Transverse colon (tissue), 4 donors: ENCODE measurements around the gene ZNF26. TPM values are rescaled to one million over a fixed set of nuclear protein-coding genes. Genes with fewer than 3 reads are reported as not detected.

Source experiments
- DNase-seq: peaks from one replicate; pipeline ENCODE4 v3.0.0-alpha.2; 2019
- H3K27ac ChIP-seq, 4 donors: fragments of 200-600 bp; sonication (generic); 2 replicates each; pipeline ENCODE4 v1.5.1; 2016 to 2018; ENCODE audit warnings: inconsistent platforms in 4 of 4
- H3K27me3 ChIP-seq: fragments of 200-600 bp; sonication (generic); 2 replicates; pipeline ENCODE4 v1.5.1; 2017; ENCODE audit warnings: inconsistent platforms
- H3K36me3 ChIP-seq, 4 donors: fragments of 200-600 bp; sonication (generic); 2 replicates each; pipeline ENCODE4 v1.5.1; 2017 to 2019; ENCODE audit warnings: inconsistent platforms in 4 of 4
- H3K4me1 ChIP-seq, 4 donors: fragments of 200-600 bp; sonication (generic); 2 replicates each; pipeline ENCODE4 v1.5.1; 2017 to 2020; ENCODE audit warnings: inconsistent platforms in 4 of 4
- H3K4me3 ChIP-seq, 4 donors: fragments of 200-600 bp; sonication (generic); 1 replicate in 1 of 4; 2 replicates in 3 of 4; pipeline versions ENCODE4 v1.5.1 to v1.6.1; 2017 to 2019; ENCODE audit warnings: inconsistent platforms in 4 of 4
- H3K9me3 ChIP-seq, 2 donors: fragments of 200-600 bp; sonication (generic); 2 replicates each; pipeline ENCODE4 v1.5.1; 2017 to 2019; ENCODE audit warnings: inconsistent platforms in 2 of 2
- EP300 ChIP-seq: sonication (generic); formaldehyde crosslinking; IDR thresholded peaks from one replicate; pipeline ENCODE4 v1.6.1; 2017; ENCODE audit warnings: antibody characterized with exemption, low read depth
- POLR2A ChIP-seq: fragments of 450-650 bp; IDR thresholded peaks from one replicate; pipeline ENCODE4 v1.6.1; 2016; ENCODE audit warnings: antibody characterized with exemption, mild to moderate bottlenecking, moderate library complexity
- POLR2AphosphoS5 ChIP-seq, 3 donors: sonication (generic); formaldehyde crosslinking; IDR thresholded peaks; one replicate each; pipeline ENCODE4 v1.6.1; 2016; ENCODE audit warnings: antibody characterized with exemption in 3 of 3
- WGBS, 2 donors: methylation state at CpG; one replicate each; pipeline ENCODE4 v1.1.5; 2018; ENCODE audit warnings: low coverage in 1 of 2; 5-methylcytosine and 5-hydroxymethylcytosine counted together
- in situ Hi-C, 4 donors: fragments of 200-750 bp; cut with MboI; loops; one replicate each; pipeline versions ENCODE4 v1.15.0 to v1.15.1; 2017; ENCODE audit warnings: low sequenced_read_pairs in 3 of 4, low pct_ligation_motif_present in 1 of 4, low pct_unique_long_range_greater_than_20kb in 1 of 4
- intact Hi-C: fragments of 100-400 bp; cut with DNase I; formaldehyde crosslinking; loops from one replicate; pipeline ENCODE4 v1.15.1; 2023; ENCODE audit warnings: low total_unique reads
- total RNA-seq, 4 donors: library from RNA; depleted of rRNA; stranded (reverse); fragments of >200 nt; gene quantifications; one replicate each; pipeline ENCODE4 v1.1.0, GENCODE V29; 2016
- TF ChIP-seq, protein P1 (sequence below), 5 experiments: fragments of 200-600 bp in 3 of 5; fragments of 450-650 bp in 2 of 5; sonication (generic) in 3 of 5; IDR thresholded peaks; 1 replicate in 2 of 5; 2 replicates in 3 of 5; pipeline ENCODE4 v1.5.1; 2016 to 2017; ENCODE audit warnings: antibody characterized with exemption in 5 of 5, inconsistent platforms in 3 of 5, mild to moderate bottlenecking in 2 of 5, moderate library complexity in 1 of 5

The ZNF26 gene
- total RNA-seq, 4 donors from 2014 or later: 12.7 to 26.3 (median 18.5) TPM

DNA sequence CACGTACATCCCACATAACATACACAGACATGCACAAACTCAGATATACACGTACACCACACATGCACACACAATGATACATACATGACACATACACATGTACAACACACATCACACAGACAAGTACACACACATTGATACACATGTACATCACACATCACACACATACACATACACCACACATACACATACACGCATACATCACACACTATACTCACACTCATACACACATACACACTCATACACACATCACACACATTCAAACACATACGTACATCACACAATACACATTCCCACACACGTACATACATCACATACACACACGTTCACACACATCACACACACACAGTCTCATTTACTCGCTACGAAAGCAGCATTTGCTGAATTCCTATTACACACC, 34.5 kb upstream of the ZNF26 start:
- Histone ChIP-seq H3K4me1 (peaks cover 4 to 12% (median 9%) of the 10 kb centered on the region in 4 donors), H3K36me3 (peaks cover 0 to 24% (median 12%) of the 10 kb centered on the region in 4 donors), H3K27ac (no peak overlapping the region), H3K4me3 (no peak overlapping the region), H3K9me3 (peaks cover 22 to 45% of the 10 kb centered on the region in 2 donors), H3K27me3 (no peaks in the 10 kb centered on the region)
- WGBS, 2 donors: 97% methylated on average over 4 to 8 of the region's 8 CpGs
- no peak for DNase-seq
- no peak for TF ChIP-seq POLR2A
- TF ChIP-seq, protein P1, sequence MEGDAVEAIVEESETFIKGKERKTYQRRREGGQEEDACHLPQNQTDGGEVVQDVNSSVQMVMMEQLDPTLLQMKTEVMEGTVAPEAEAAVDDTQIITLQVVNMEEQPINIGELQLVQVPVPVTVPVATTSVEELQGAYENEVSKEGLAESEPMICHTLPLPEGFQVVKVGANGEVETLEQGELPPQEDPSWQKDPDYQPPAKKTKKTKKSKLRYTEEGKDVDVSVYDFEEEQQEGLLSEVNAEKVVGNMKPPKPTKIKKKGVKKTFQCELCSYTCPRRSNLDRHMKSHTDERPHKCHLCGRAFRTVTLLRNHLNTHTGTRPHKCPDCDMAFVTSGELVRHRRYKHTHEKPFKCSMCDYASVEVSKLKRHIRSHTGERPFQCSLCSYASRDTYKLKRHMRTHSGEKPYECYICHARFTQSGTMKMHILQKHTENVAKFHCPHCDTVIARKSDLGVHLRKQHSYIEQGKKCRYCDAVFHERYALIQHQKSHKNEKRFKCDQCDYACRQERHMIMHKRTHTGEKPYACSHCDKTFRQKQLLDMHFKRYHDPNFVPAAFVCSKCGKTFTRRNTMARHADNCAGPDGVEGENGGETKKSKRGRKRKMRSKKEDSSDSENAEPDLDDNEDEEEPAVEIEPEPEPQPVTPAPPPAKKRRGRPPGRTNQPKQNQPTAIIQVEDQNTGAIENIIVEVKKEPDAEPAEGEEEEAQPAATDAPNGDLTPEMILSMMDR (IDR thresholded peaks at IDR 0.05): no peak
- no peak for TF ChIP-seq POLR2AphosphoS5 (IDR thresholded peaks at IDR 0.05)
- TF ChIP-seq EP300: no peak
- intact Hi-C loops: no loop called here
- in situ Hi-C loops: no loop called here

DNA sequence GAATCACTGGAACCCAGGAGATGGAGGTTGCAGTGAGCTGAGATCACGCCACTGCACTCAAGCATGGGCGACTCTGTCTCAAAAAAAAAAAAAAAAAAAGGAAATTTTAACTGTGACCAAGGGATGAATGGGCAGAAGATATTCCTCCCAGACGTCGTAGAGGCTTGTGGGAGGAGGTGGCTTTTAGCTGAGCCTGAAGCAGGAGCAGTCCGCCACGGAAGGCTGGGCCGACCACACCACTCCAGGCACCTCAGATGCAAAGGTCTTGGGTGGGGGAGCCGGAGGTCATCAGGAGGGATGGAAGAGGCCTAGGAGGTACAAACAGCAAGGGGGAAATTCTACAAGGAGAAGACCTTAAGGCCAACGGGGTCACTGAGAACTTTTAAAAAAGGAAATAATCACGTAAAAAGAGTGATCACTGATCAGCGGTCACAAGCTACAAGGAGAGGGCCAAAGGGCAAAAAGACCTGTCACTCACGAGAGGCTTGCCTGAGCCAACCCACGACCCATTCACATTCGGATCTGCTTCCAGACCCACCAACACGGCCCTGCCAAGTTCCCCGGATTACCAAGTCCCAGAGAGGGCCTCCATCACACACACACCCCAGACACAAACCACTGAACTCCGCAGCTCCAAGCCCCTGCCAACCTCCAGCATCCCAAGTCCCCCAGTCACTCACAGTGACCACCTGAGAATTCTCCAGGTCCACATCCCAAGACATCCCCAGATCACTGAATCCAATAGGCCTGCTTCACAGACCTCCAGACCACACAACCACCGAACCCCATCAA, 33.6 kb upstream of the ZNF26 start:
- peaks cover 4 to 12% (median 9%) of the 10 kb centered on the region in 4 donors for H3K4me1 ChIP-seq
- DNase-seq: no peak
- no peak overlapping the region for H3K4me3 ChIP-seq
- no peaks in the 10 kb centered on the region for H3K27me3 ChIP-seq
- 94 to 100% methylated on average over 4 to 18 of the region's 18 CpGs for WGBS, 2 donors
- no peak overlapping the region for H3K27ac ChIP-seq
- intact Hi-C loops: no loop called here
- no peak for TF ChIP-seq EP300
- TF ChIP-seq POLR2AphosphoS5 (IDR thresholded peaks at IDR 0.05): no peak
- TF ChIP-seq, protein P1 (IDR thresholded peaks at IDR 0.05): no peak
- no peak for TF ChIP-seq POLR2A
- peaks cover 16 to 36% of the 10 kb centered on the region in 2 donors for H3K9me3 ChIP-seq
- peaks cover 0 to 16% (median 8%) of the 10 kb centered on the region in 4 donors for H3K36me3 ChIP-seq
- in situ Hi-C loops: no loop called here

DNA sequence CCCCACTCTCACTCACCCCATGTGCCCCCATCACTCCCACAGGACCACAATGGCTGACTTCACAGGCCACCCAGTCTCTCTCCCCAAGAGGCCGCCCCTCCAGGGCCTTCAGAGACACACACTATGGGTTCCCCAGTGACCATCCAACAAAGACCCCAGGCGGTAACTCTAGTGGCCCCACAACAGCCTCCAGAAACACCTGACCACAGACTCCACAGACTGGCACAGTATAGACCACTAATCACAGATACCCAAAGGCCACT, 33.1 kb upstream of the ZNF26 start:
- TF ChIP-seq, protein P1 (IDR thresholded peaks at IDR 0.05): no peak
- no peak for TF ChIP-seq EP300
- TF ChIP-seq POLR2AphosphoS5 (IDR thresholded peaks at IDR 0.05): no peak
- no peak for TF ChIP-seq POLR2A
- no peak for DNase-seq
- in situ Hi-C loops: no loop called here
- WGBS, 2 donors: 97 to 100% methylated on average over 1 to 2 of the region's 2 CpGs
- intact Hi-C loops: no loop called here
- Histone ChIP-seq H3K27me3 (no peaks in the 10 kb centered on the region), H3K9me3 (peaks cover 13 to 31% of the 10 kb centered on the region in 2 donors), H3K4me3 (no peak overlapping the region), H3K36me3 (peaks cover 0 to 12% (median 6%) of the 10 kb centered on the region in 4 donors), H3K27ac (no peak overlapping the region), H3K4me1 (peaks cover 4 to 12% (median 9%) of the 10 kb centered on the region in 4 donors)

DNA sequence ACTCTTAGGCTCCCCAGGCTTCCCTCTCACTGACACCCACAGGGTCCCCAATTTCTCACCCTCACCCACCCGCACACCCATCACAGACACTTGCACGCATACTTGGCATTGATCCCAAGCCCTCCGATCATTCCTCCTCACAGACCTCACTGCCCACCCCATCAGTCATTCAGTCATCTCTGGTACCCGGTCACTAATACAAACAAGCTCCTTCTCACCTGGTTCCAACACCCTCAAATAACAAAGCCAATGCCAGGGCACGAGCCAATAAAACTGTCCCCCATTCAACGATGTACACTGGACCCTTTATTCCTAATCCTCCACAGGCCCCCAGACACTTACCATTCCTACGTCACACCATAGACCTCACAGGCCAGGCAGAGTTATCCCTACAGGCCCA, 32.4 kb upstream of the ZNF26 start:
- 97 to 100% methylated on average over 2 to 7 of the region's 7 CpGs for WGBS, 2 donors
- Histone ChIP-seq H3K4me3 (no peak overlapping the region), H3K27me3 (no peaks in the 10 kb centered on the region), H3K9me3 (peaks cover 6 to 24% of the 10 kb centered on the region in 2 donors), H3K4me1 (peaks cover 4 to 12% (median 9%) of the 10 kb centered on the region in 4 donors), H3K27ac (no peak overlapping the region), H3K36me3 (peaks cover 0 to 5% (median 2%) of the 10 kb centered on the region in 4 donors)
- in situ Hi-C loops: no loop called here
- no peak for TF ChIP-seq EP300
- no peak for TF ChIP-seq POLR2AphosphoS5 (IDR thresholded peaks at IDR 0.05)
- TF ChIP-seq, protein P1 (IDR thresholded peaks at IDR 0.05): no peak
- no peak for DNase-seq
- intact Hi-C loops: no loop called here
